Skeletal muscle tissue (tissue), 4 donors: ENCODE data around the gene MEGF11. TPM values are rescaled to one million over a fixed set of nuclear protein-coding genes. Genes with fewer than 3 reads are reported as not detected.

ENCODE experiments used
- H3K27ac ChIP-seq: one replicate; pipeline ENCODE4 v1.7.0; 2013; ENCODE audit warnings: mild to moderate bottlenecking, low read depth, low read length, inconsistent platforms
- H3K27me3 ChIP-seq, 3 donors: one replicate each; pipeline ENCODE4 v1.7.0; 2013; ENCODE audit warnings: low read length in 3 of 3; ENCODE audit not compliant: control insufficient read depth in 3 of 3, insufficient read depth in 3 of 3
- H3K36me3 ChIP-seq, 3 donors: one replicate each; pipeline ENCODE4 v1.7.0; 2013; ENCODE audit warnings: low read length in 3 of 3; ENCODE audit not compliant: control insufficient read depth in 3 of 3, insufficient read depth in 3 of 3
- H3K4me1 ChIP-seq, 3 donors: one replicate each; pipeline ENCODE4 v1.7.0; 2013; ENCODE audit warnings: low read length in 3 of 3, mild to moderate bottlenecking in 3 of 3; ENCODE audit not compliant: control insufficient read depth in 3 of 3, insufficient read depth in 3 of 3
- H3K4me3 ChIP-seq, 3 donors: one replicate each; pipeline ENCODE4 v1.7.0; 2013; ENCODE audit warnings: low read length in 3 of 3
- H3K9ac ChIP-seq, 3 donors: one replicate each; pipeline ENCODE4 v1.7.0; 2013; ENCODE audit warnings: low read length in 3 of 3, mild to moderate bottlenecking in 3 of 3, moderate library complexity in 2 of 3, low read depth in 1 of 3
- H3K9me3 ChIP-seq, 3 donors: one replicate each; pipeline ENCODE4 v1.7.0; 2013; ENCODE audit warnings: low read length in 3 of 3; ENCODE audit not compliant: control insufficient read depth in 3 of 3
- total RNA-seq: library from RNA; depleted of rRNA; stranded (reverse); fragments of >200 nt; gene quantifications from one replicate; pipeline ENCODE4 v1.2.3, GENCODE V29; 2014
- donor health status: Osteomylitis.

The MEGF11 gene
- total RNA-seq, 1 donor from 2014 or later, result 0.52 TPM

DNA sequence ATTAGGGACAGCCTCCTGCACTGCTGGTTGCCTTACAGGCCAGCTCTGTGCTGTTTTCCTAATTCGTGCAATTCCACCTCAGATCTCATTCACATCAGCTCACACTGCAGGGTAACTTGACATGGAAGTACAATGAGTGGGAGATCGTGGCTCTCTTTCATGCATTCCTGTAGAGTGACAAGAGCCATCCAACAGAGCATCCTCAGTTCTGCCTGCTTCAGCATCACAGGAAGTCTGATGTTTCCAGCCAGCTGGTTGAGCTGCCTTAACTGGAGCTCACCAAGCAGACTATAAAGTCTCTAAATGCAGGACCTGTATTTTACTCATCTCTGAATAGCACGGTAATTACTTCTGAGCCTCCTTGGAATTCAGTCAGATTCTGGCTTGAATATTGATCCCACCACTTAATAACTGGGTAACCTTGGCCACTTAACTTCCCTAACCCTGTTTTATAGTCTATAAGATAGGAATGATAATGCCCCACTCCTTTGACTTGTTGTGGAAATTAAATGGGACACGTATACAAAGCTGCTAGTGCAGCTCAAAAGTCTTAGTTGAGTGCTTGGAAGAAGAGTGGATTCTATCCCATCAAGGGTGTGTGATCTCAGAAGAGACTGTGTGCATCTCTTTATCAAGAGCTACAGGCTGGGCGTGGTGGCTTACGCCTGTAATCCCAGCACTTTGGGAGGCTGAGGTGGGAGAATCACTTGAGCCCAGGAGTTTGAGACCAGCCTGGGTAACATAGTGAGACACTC is 38.4 kb upstream of the MEGF11 start:
- no peaks in the 10 kb centered on the region for H3K36me3 ChIP-seq
- no peak overlapping the region for H3K9ac ChIP-seq
- H3K4me3 ChIP-seq, result peak overlapping the region in 1 of 3 donors; percentile 79
- peaks cover 14 to 18% (median 18%) of the 10 kb centered on the region in 3 donors for H3K4me1 ChIP-seq
- no peaks in the 10 kb centered on the region for H3K27me3 ChIP-seq
- no peaks in the 10 kb centered on the region for H3K9me3 ChIP-seq
- no peak overlapping the region for H3K27ac ChIP-seq

DNA sequence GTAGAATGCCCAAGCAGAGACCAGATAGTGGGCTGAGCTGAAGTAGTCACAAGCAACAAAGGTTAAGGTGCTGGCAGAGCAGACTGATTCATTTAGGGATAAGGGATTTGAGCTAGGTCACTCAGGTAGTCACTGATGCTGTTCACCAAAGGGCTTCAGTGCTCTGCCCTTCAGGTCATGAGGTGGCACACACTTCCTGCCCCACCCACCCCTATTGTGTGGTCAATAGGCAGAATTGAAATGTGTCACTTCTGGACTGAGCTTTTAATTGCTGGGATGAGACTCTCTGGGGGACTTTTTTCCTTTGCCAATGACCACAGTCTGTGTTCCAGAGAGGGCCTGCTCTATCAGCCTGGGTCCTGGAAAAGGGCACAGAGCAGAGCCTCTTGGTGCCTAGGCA is 37.0 kb upstream of the MEGF11 start:
- Histone ChIP-seq H3K27ac (no peak overlapping the region), H3K27me3 (no peaks in the 10 kb centered on the region), H3K4me3 (no peak overlapping the region), H3K9me3 (no peaks in the 10 kb centered on the region), H3K4me1 (peaks cover 14 to 18% (median 18%) of the 10 kb centered on the region in 3 donors), H3K36me3 (no peaks in the 10 kb centered on the region), H3K9ac (no peak overlapping the region)

DNA sequence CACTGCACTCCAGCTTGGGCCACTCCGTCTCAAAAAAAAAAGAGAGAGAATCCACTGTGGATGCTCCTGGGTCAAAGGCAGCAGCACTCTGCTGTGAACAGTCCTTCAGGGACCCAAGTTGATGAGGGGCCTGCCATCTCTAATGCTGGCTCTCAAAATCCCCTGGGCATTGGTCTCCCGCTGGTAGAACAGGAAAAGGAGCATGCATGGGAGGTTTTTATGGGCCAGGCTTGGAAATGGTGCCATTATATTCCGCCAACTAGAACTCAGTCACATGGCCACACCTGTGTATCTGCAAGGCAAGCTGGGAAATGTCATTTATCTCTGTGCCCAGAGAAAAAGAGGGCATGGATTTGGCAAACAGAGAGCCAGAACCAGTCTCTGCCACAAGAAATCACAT is 36.5 kb upstream of the MEGF11 start:
- no peak overlapping the region for H3K27ac ChIP-seq

DNA sequence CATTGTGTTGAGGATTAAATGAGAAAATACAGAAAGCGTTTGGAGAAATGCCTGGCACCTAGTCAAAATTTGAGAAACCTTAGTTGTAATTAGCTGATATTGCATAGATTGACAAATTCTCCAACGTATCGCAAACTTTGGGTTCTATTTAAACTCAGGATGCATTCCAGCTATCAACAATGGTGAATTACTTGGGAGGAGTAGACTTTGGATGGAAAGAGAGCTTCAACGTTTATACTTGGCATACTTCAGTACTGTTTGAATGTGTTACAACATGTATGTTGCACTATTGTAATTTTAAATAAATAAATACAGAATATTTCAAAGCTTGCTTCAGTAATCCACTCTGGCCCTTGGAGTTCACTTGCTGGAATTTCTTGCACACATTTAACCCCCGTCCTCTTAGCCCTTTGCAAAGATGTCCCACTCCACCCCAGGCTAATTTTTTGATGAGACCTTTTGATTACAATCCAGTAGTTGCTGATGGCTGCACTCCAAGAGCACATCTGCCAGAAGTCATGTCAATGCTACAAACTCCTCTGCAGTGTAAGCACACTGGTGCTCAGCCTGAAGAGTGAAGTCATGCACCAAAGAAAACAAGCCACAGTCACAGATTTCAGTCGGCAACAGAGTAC is 35.1 kb upstream of the MEGF11 start:
- Histone ChIP-seq H3K4me3 (no peak overlapping the region), H3K27ac (no peak overlapping the region), H3K27me3 (no peaks in the 10 kb centered on the region), H3K9ac (peak overlapping the region in 1 of 3 donors; percentile 8), H3K4me1 (peaks cover 5 to 7% (median 6%) of the 10 kb centered on the region in 3 donors), H3K36me3 (peaks cover 0 to 2% (median 0%) of the 10 kb centered on the region in 3 donors), H3K9me3 (no peaks in the 10 kb centered on the region)

More for the DNA sequence above, 36.5 kb upstream of the MEGF11 start:
- H3K36me3 ChIP-seq, result peaks cover 0 to 2% (median 0%) of the 10 kb centered on the region in 3 donors
- H3K9ac ChIP-seq, result no peak overlapping the region
- no peak overlapping the region for H3K4me3 ChIP-seq
- H3K27me3 ChIP-seq, result no peaks in the 10 kb centered on the region
- H3K4me1 ChIP-seq, result peaks cover 14 to 16% (median 16%) of the 10 kb centered on the region in 3 donors
- H3K9me3 ChIP-seq, result no peaks in the 10 kb centered on the region

DNA sequence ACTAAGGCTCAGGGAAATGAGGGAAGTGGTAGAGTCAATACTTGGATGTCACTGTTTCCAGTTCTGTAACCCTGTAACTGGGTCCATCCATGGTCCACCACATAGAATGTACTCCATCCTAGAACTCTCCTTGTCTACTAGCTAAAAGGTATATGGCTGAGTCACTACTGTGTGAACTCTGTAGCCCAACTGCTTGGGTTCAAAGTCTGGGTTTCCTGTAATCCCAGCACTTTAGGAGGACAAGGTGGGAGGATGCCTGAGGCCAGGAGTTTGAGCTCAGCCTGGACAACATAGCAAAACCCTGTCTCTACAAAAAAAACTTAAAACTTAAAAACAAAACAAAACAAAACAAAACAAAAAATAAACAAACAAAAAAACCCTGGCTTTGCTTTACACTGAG is 34.5 kb upstream of the MEGF11 start:
- Histone ChIP-seq H3K9me3 (no peaks in the 10 kb centered on the region), H3K9ac (no peak overlapping the region), H3K4me3 (no peak overlapping the region), H3K36me3 (peaks cover 0 to 2% (median 0%) of the 10 kb centered on the region in 3 donors), H3K27me3 (no peaks in the 10 kb centered on the region), H3K27ac (no peak overlapping the region), H3K4me1 (peaks cover 5 to 7% (median 6%) of the 10 kb centered on the region in 3 donors)

DNA sequence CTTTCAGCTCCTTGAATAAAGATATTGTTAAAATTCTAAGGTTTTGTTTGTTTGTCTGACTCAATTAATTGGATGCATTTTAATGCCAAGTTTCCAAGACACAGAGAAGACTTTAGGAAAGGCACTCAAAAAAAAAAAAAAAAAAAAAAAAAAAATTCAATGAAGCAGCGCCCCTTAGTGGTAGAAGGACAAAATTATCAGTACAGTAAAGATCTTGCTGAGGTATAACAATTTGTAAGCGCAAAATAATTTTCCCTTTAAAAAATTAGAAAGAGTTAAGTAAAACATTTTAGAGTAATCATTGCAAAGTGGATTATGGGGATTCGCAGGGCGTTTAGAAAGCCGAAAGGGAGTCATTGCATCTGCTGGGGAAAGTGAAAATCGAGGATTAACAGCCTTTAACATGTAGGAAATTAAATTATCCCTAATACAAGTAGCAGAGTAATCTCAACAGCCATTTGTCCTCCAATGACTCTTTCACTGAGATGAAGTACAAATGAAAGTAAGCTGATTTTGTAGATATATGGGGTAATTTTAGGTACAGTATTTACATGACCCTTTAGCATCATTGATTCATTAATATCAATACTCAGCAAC is 34.0 kb upstream of the MEGF11 start:
- H3K27ac ChIP-seq, result no peak overlapping the region
- H3K4me3 ChIP-seq, result no peak overlapping the region

DNA sequence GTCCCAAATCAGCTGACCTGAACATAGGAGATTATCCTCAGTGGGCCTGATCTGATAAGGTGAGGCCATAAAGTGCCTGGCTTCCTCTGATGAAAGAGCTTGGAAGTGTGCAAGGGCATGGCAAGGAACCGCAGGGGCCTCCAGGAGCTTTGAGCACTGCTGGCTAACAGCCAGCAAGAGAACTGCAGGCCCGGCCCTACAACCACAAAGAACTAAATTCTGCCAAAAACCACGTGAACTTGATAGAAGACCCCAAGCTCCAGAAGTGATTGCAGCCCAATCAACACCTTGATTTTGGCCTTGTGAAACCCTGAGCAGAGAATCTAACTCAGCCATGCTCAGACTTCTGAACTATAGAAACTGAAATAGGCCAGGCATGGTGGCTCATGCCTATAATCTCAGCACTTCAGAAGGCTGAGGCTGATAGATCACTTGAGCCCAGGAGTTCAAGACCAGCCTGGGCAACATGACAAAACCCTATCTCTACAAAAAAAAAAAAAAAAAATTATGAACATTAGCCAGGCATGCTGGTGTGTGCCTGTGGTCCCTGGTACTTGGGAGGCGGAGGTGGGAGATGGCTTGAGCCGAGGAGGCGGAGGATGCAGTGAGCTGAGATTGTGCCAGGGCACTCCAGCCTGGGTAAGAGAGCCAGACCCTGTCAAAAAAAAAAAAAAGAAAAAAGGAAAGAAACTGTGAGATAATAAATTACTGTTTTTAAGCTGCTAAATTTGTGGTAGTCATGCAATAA is 32.2 kb upstream of the MEGF11 start:
- no peak overlapping the region for H3K4me3 ChIP-seq
- H3K27ac ChIP-seq, result no peak overlapping the region
- no peaks in the 10 kb centered on the region for H3K9me3 ChIP-seq

More for the DNA sequence above, 34.0 kb upstream of the MEGF11 start:
- no peaks in the 10 kb centered on the region for H3K9me3 ChIP-seq
- H3K27me3 ChIP-seq, result no peaks in the 10 kb centered on the region
- H3K4me1 ChIP-seq, result peaks cover 3 to 4% (median 4%) of the 10 kb centered on the region in 3 donors
- peaks cover 0 to 2% (median 0%) of the 10 kb centered on the region in 3 donors for H3K36me3 ChIP-seq
- H3K9ac ChIP-seq, result no peak overlapping the region

DNA sequence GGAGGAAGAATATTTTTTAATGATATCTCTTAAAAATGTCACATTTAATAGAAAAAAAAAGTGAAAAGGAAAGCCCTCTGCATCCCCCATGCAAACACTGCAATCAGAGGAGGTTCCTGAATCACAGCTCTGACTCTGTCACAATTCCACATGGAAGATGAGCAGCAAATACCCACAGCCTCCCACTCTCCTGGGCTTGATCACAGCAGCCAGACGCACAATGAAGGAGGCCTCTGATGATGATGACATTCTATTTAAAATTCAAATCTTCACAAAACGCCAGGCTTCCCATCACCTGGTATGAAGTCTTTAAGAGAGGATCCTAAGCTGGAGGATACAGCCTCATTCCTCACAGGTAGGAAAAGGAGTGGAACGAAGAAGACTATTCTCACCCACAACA is 30.7 kb upstream of the MEGF11 start:
- Histone ChIP-seq H3K9ac (no peak overlapping the region), H3K9me3 (no peaks in the 10 kb centered on the region), H3K36me3 (peaks cover 0 to 2% (median 0%) of the 10 kb centered on the region in 3 donors), H3K4me3 (no peak overlapping the region), H3K27me3 (peaks cover 0 to 10% (median 2%) of the 10 kb centered on the region in 3 donors), H3K27ac (no peak overlapping the region), H3K4me1 (peaks cover 0 to 2% (median 0%) of the 10 kb centered on the region in 3 donors)

More for the DNA sequence above, 32.2 kb upstream of the MEGF11 start:
- H3K9ac ChIP-seq, result no peak overlapping the region
- peaks cover 0 to 2% (median 0%) of the 10 kb centered on the region in 3 donors for H3K36me3 ChIP-seq
- H3K4me1 ChIP-seq, result peaks cover 0 to 2% (median 0%) of the 10 kb centered on the region in 3 donors
- H3K27me3 ChIP-seq, result peaks cover 0 to 5% (median under 1%) of the 10 kb centered on the region in 3 donors

DNA sequence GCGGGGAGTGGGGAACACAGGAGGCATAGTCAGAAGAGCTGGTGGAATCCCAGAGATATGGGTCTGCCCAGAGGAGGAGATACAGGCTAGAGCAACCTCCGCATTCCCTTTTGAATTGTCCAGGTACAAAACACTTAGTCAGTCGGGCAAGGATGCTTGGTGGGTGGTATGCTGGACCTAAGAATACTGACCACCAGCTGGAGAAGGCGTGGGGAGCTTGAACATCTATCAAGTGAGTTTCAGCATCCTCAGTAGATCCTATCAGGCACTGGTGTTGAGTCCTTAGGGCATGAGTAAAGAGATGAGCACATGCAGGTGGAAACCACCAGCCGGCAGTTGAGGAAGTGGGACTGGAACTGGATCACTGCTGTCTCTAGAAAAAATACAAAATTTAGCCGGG is 25.1 kb upstream of the MEGF11 start:
- Histone ChIP-seq H3K9me3 (no peaks in the 10 kb centered on the region), H3K27ac (no peak overlapping the region), H3K36me3 (no peaks in the 10 kb centered on the region), H3K4me3 (no peak overlapping the region), H3K27me3 (peaks cover 0 to 16% (median 2%) of the 10 kb centered on the region in 3 donors), H3K4me1 (no peaks in the 10 kb centered on the region), H3K9ac (no peak overlapping the region)
